ACC112 (cell line): ENCODE measurements around the gene BANF2.

Source experiments
- H2AFZ ChIP-seq: fragments of 200-600 bp; sonication (generic); one replicate; pipeline ENCODE4 v1.6.0; 2017; ENCODE audit warnings: antibody characterized with exemption, low read length; ENCODE audit not compliant: unreplicated experiment
- H3K27ac ChIP-seq: fragments of 200-600 bp; sonication (generic); 2 replicates; pipeline ENCODE4 v1.5.1; 2014; ENCODE audit warnings: low read depth, mild to moderate bottlenecking, antibody characterized with exemption, low read length, moderate library complexity
- H3K27me3 ChIP-seq: fragments of 200-600 bp; sonication (generic); 2 replicates; pipeline ENCODE4 v1.6.1; 2014; ENCODE audit warnings: mild to moderate bottlenecking, antibody characterized with exemption, low read length, moderate library complexity, mixed read lengths; ENCODE audit not compliant: insufficient read depth
- H3K36me3 ChIP-seq: fragments of 200-600 bp; sonication (generic); 2 replicates; pipeline ENCODE4 v1.6.1; 2016; ENCODE audit warnings: mild to moderate bottlenecking, antibody characterized with exemption, low read length, moderate library complexity, mixed read lengths; ENCODE audit not compliant: insufficient read depth
- H3K4me1 ChIP-seq: fragments of 200-600 bp; sonication (generic); one replicate; pipeline ENCODE4 v1.6.1; 2016; ENCODE audit warnings: low read length, mixed read lengths; ENCODE audit not compliant: insufficient read depth, unreplicated experiment, control insufficient read depth
- H3K4me3 ChIP-seq: fragments of 200-600 bp; sonication (generic); 2 replicates; pipeline ENCODE4 v1.5.1; 2014; ENCODE audit warnings: mild to moderate bottlenecking, low read depth, low read length
- H3K79me2 ChIP-seq: fragments of 200-600 bp; sonication (generic); one replicate; pipeline ENCODE4 v1.6.0; 2016; ENCODE audit warnings: low read length; ENCODE audit not compliant: control insufficient read depth, unreplicated experiment, insufficient read depth

Gene BANF2

GRCh38 chr20:17664025-17664633 is 35.6 kb upstream of the BANF2 start:
- peak overlapping the region; percentile 88 for H3K27ac ChIP-seq
- H2AFZ ChIP-seq, result no peak overlapping the region
- peaks cover 23% of the 10 kb centered on the region for H3K36me3 ChIP-seq
- H3K79me2 ChIP-seq, result peaks cover 95% of the 10 kb centered on the region
- peaks cover 69% of the 10 kb centered on the region for H3K4me1 ChIP-seq
- H3K4me3 ChIP-seq, result peak overlapping the region; percentile 19
- H3K27me3 ChIP-seq, result no peaks in the 10 kb centered on the region

GRCh38 chr20:17665756-17666155 is 34.0 kb upstream of the BANF2 start:
- peaks cover 94% of the 10 kb centered on the region for H3K79me2 ChIP-seq
- no peaks in the 10 kb centered on the region for H3K27me3 ChIP-seq
- peaks cover 78% of the 10 kb centered on the region for H3K4me1 ChIP-seq
- H3K27ac ChIP-seq, result peak overlapping the region; percentile 88
- H3K4me3 ChIP-seq, result no peak overlapping the region
- H3K36me3 ChIP-seq, result peaks cover 19% of the 10 kb centered on the region
- no peak overlapping the region for H2AFZ ChIP-seq

GRCh38 chr20:17666481-17666880 is 33.3 kb upstream of the BANF2 start:
- peaks cover 77% of the 10 kb centered on the region for H3K4me1 ChIP-seq
- no peak overlapping the region for H3K4me3 ChIP-seq
- no peaks in the 10 kb centered on the region for H3K27me3 ChIP-seq
- H3K79me2 ChIP-seq, result peaks cover 94% of the 10 kb centered on the region
- H2AFZ ChIP-seq, result no peak overlapping the region
- H3K36me3 ChIP-seq, result peaks cover 26% of the 10 kb centered on the region
- H3K27ac ChIP-seq, result peak overlapping the region; percentile 88; the same call in 1 of the 2 replicates

GRCh38 chr20:17667445-17667844 is 32.3 kb upstream of the BANF2 start:
- no peak overlapping the region for H3K4me3 ChIP-seq
- H3K36me3 ChIP-seq, result peaks cover 33% of the 10 kb centered on the region
- H3K27ac ChIP-seq, result peak overlapping the region; percentile 88; the same call in 1 of the 2 replicates
- H3K27me3 ChIP-seq, result no peaks in the 10 kb centered on the region
- no peak overlapping the region for H2AFZ ChIP-seq
- H3K4me1 ChIP-seq, result peaks cover 79% of the 10 kb centered on the region
- peaks cover 99% of the 10 kb centered on the region for H3K79me2 ChIP-seq

DNA sequence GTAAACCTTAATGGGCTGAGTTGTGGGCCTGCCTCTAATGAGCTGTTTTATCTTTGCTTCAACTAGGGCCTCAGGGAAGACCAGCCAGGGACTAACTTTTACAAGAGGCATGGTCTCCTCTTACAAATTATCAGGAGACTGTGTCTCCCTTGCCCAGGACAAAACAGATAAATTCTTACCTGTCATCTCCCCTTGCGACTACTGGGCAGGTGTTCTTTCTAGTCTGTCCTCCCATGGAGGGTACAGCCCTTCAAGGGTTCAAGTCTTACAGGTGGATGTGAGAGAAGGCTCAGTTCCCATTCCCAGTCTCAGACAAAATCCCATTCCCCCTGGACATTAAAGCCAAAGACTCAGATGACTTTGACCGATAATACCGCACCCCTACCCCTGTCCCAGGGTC is 31.3 kb upstream of the BANF2 start:
- Histone ChIP-seq H3K27me3 (no peaks in the 10 kb centered on the region), H3K4me1 (peaks cover 79% of the 10 kb centered on the region), H3K4me3 (no peak overlapping the region), H3K27ac (no peak overlapping the region), H3K79me2 (peaks cover 99% of the 10 kb centered on the region), H3K36me3 (peaks cover 33% of the 10 kb centered on the region), H2AFZ (no peak overlapping the region)

GRCh38 chr20:17669306-17669931 is 30.3 kb upstream of the BANF2 start:
- Histone ChIP-seq H3K4me3 (no peak overlapping the region), H3K27ac (no peak overlapping the region), H3K36me3 (peaks cover 38% of the 10 kb centered on the region), H3K27me3 (no peaks in the 10 kb centered on the region), H3K79me2 (peaks cover 99% of the 10 kb centered on the region), H3K4me1 (peaks cover 79% of the 10 kb centered on the region), H2AFZ (no peak overlapping the region)

DNA sequence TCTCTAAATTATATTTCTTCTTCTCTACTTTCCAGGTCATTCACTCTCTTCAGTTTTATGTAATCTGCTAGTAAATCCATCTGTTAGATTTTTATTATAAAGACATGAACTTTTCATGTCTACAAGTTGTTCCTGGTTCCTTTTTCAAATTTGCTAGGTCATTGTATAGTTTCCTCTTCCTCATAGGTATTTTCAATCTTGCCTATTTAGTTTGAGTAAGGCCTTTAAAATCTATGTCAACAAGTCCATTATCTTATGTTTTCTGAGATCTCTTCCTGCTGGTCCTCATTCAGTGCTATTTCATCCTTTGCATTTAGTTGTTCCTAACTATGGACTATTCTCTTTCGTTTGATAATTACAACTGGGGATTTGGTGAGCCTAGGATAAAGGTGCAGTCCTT is 28.8 kb upstream of the BANF2 start:
- Histone ChIP-seq H3K27me3 (no peaks in the 10 kb centered on the region), H3K4me1 (peaks cover 80% of the 10 kb centered on the region), H3K36me3 (peaks cover 38% of the 10 kb centered on the region), H3K4me3 (no peak overlapping the region), H3K27ac (peak overlapping the region; percentile 14; the same call in 1 of the 2 replicates), H2AFZ (no peak overlapping the region), H3K79me2 (peaks cover 99% of the 10 kb centered on the region)

GRCh38 chr20:17671565-17671964 is 28.2 kb upstream of the BANF2 start:
- Histone ChIP-seq H3K4me1 (peaks cover 80% of the 10 kb centered on the region), H3K36me3 (peaks cover 38% of the 10 kb centered on the region), H3K27me3 (no peaks in the 10 kb centered on the region), H3K79me2 (peaks cover 99% of the 10 kb centered on the region), H2AFZ (no peak overlapping the region), H3K27ac (no peak overlapping the region), H3K4me3 (no peak overlapping the region)

GRCh38 chr20:17673084-17673483 is 26.7 kb upstream of the BANF2 start:
- no peaks in the 10 kb centered on the region for H3K27me3 ChIP-seq
- H3K4me1 ChIP-seq, result peaks cover 74% of the 10 kb centered on the region
- no peak overlapping the region for H3K4me3 ChIP-seq
- peaks cover 37% of the 10 kb centered on the region for H3K36me3 ChIP-seq
- H3K79me2 ChIP-seq, result peaks cover 99% of the 10 kb centered on the region
- no peak overlapping the region for H2AFZ ChIP-seq
- no peak overlapping the region for H3K27ac ChIP-seq

DNA sequence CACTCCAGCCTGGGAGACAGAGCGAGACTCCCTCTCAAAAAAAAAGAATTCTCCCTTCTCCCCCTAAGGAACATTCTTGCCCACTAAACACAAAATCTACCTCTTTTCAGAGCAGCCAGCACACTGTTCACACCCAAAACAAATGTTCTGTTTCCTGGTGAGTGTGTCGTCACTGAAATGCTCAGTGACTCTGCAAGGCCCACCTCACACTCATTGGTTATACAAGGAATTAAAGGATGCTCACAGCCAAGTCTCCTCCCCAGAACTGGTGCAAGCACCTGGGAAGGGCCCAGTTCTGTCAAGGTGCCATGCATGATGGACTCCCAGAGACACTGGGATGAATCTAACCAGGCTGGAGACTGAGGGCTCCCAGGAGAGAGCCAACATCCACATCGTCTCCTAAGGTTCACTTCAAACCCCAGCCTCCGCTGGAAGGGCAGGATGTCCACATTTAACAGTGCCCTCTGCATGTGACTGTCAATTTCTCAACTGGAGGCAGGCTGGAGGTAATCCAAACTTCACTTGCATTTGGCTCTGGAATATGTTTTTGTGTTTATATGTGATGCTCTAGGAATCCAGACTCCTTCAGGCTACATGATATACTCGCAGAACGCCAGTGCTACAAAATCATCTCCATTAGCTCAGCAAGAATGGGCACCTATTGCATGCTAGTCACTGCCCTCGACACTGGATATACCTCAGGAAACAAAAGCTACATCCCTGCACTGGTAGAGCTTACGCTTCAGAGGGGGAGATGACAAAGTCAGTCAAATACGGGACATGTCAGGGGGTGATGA is 24.8 kb upstream of the BANF2 start:
- H3K36me3 ChIP-seq, result peaks cover 42% of the 10 kb centered on the region
- peaks cover 99% of the 10 kb centered on the region for H3K79me2 ChIP-seq
- no peak overlapping the region for H3K4me3 ChIP-seq
- no peaks in the 10 kb centered on the region for H3K27me3 ChIP-seq
- 0 out of 2 replicates have a peak overlapping the region, but pooled peaks have one; percentile 9 for H3K27ac ChIP-seq
- H2AFZ ChIP-seq, result no peak overlapping the region
- H3K4me1 ChIP-seq, result peaks cover 86% of the 10 kb centered on the region
